ENCODE data around the gene TAPT1. TPM values are rescaled to one million over a fixed set of nuclear protein-coding genes. Genes with fewer than 3 reads are reported as not detected.

Gene TAPT1
- total RNA-seq, 1 donor from 2014 or later: 25.3 TPM

DNA sequence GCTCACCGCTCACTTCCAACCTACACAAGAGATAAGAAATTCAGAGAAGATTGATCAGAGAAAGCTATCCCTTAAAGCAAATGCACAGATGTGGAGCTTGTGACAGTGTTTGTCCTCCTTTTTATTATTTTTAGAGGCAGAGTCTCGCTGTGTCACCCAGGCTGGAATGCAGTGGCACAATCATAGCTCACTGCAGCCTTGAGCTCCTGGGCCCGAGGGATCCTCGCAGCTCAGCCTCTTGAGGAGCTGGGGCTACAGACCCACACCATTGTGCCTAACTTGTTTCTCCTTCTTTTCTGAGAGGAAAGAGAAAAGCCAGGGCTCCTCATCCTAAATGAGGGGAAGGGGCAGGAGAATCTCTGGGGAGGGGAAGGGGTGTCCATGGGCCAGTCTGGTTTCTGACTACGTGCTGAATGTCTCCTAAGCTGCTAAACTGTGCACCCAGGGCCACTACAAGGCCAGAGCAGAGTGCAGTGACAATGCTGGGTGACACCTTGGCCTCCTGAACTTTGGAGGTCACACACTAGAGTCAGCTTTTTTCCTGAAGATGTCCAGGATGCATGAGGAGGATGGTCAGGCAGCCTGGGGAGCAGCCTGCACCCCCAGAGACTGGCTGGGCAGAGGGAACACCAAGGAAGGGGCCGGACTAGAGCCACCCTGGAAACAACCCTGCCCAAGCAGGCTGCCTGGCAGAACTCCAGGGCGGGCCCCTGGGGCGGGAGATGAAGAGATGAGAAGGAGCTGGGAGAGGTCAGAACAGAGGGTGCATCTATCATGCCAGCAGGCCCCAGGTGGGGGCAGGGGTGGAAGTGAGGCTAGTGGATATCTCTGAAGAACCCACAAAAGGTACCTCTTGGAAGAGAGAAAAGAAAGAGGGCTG lies 87.0 kb downstream of the TAPT1 start:
- TF ChIP-seq, protein P1, sequence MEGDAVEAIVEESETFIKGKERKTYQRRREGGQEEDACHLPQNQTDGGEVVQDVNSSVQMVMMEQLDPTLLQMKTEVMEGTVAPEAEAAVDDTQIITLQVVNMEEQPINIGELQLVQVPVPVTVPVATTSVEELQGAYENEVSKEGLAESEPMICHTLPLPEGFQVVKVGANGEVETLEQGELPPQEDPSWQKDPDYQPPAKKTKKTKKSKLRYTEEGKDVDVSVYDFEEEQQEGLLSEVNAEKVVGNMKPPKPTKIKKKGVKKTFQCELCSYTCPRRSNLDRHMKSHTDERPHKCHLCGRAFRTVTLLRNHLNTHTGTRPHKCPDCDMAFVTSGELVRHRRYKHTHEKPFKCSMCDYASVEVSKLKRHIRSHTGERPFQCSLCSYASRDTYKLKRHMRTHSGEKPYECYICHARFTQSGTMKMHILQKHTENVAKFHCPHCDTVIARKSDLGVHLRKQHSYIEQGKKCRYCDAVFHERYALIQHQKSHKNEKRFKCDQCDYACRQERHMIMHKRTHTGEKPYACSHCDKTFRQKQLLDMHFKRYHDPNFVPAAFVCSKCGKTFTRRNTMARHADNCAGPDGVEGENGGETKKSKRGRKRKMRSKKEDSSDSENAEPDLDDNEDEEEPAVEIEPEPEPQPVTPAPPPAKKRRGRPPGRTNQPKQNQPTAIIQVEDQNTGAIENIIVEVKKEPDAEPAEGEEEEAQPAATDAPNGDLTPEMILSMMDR (IDR thresholded peaks at IDR 0.05; ENCODE audit: insufficient read depth, low read depth, low read length): no peak
- no peak for TF ChIP-seq EZH2 (IDR thresholded peaks at IDR 0.05; ENCODE audit: insufficient read depth, low read length)
- Mint-ChIP-seq H3K9me3 (ENCODE audit: unreplicated experiment) (peaks cover 18% of the 10 kb centered on the region), H3K27ac (ENCODE audit: unreplicated experiment) (no peak overlapping the region), H3K4me1 (ENCODE audit: low read depth, unreplicated experiment) (peaks cover 29% of the 10 kb centered on the region), H3K4me3 (ENCODE audit: unreplicated experiment) (no peak overlapping the region), H3K36me3 (ENCODE audit: low read depth, unreplicated experiment) (peaks cover 2% of the 10 kb centered on the region), H3K27me3 (ENCODE audit: low read depth, unreplicated experiment) (peaks cover 3% of the 10 kb centered on the region)
- DNase-seq (ENCODE audit: low read depth) (no peak), FAIRE-seq (no peak)
- H2AFZ ChIP-seq (ENCODE audit: low read depth, low read length): no peak overlapping the region
- no peak overlapping the region for H3K4me3 ChIP-seq (ENCODE audit: insufficient read depth, low read depth, low read length)
- no peaks in the 10 kb centered on the region for H3K36me3 ChIP-seq (ENCODE audit: insufficient read depth, low read length)
- H3K9ac ChIP-seq (ENCODE audit: low read length): no peak overlapping the region
- H3K9me3 ChIP-seq (ENCODE audit: insufficient read depth, low read depth, low read length): peaks cover 3% of the 10 kb centered on the region
- H3K27ac ChIP-seq (ENCODE audit: low read depth, low read length): no peak overlapping the region
- no peaks in the 10 kb centered on the region for H4K20me1 ChIP-seq (ENCODE audit: insufficient read depth, low read length)
- peaks cover 3% of the 10 kb centered on the region for H3K27me3 ChIP-seq (ENCODE audit: insufficient read depth, low read length)
- peaks cover 19% of the 10 kb centered on the region for H3K4me1 ChIP-seq (ENCODE audit: insufficient read depth, low read length)
- no peaks in the 10 kb centered on the region for H3K79me2 ChIP-seq (ENCODE audit: insufficient read depth, low read length)
- H3K4me2 ChIP-seq (ENCODE audit: low read length): no peak overlapping the region

DNA sequence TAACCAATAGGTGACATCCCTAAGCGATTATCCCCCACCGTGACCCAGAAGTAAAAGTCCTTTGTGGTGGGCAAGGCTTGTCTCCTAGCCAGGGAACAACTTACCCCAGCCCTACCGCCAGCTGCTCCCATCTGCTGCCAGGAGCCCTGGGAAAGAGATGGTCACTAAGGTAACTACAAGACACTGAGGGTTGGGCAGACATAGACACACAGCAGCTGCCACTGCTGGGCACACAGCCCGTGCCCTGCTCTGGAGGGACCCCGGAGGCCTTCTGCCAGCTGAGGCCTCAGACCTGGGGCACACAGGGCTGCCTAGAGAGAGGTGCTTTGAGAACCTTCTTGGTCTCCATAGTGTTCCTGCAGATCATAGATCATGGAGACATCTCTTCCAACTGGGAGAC lies 89.4 kb downstream of the TAPT1 start:
- no peaks in the 10 kb centered on the region for H3K36me3 ChIP-seq (ENCODE audit: insufficient read depth, low read length)
- no peak for TF ChIP-seq EZH2 (IDR thresholded peaks at IDR 0.05; ENCODE audit: insufficient read depth, low read length)
- TF ChIP-seq, protein P1 (IDR thresholded peaks at IDR 0.05; ENCODE audit: insufficient read depth, low read depth, low read length): no peak
- peaks cover 27% of the 10 kb centered on the region for H3K4me1 Mint-ChIP-seq (ENCODE audit: low read depth, unreplicated experiment)
- H3K4me2 ChIP-seq (ENCODE audit: low read length): no peak overlapping the region
- H3K27ac Mint-ChIP-seq (ENCODE audit: unreplicated experiment): no peak overlapping the region
- DNase-seq (ENCODE audit: low read depth) (no peak), FAIRE-seq (no peak)
- H3K79me2 ChIP-seq (ENCODE audit: insufficient read depth, low read length): no peaks in the 10 kb centered on the region
- H3K27ac ChIP-seq (ENCODE audit: low read depth, low read length): no peak overlapping the region
- peaks cover 13% of the 10 kb centered on the region for H3K9me3 Mint-ChIP-seq (ENCODE audit: unreplicated experiment)
- peaks cover 19% of the 10 kb centered on the region for H3K4me1 ChIP-seq (ENCODE audit: insufficient read depth, low read length)
- no peak overlapping the region for H3K4me3 ChIP-seq (ENCODE audit: insufficient read depth, low read depth, low read length)
- H3K27me3 Mint-ChIP-seq (ENCODE audit: low read depth, unreplicated experiment): peaks cover 3% of the 10 kb centered on the region
- H3K36me3 Mint-ChIP-seq (ENCODE audit: low read depth, unreplicated experiment): peaks cover 2% of the 10 kb centered on the region
- peaks cover 3% of the 10 kb centered on the region for H3K27me3 ChIP-seq (ENCODE audit: insufficient read depth, low read length)
- peaks cover 3% of the 10 kb centered on the region for H3K9me3 ChIP-seq (ENCODE audit: insufficient read depth, low read depth, low read length)
- H3K4me3 Mint-ChIP-seq (ENCODE audit: unreplicated experiment): no peak overlapping the region
- no peaks in the 10 kb centered on the region for H4K20me1 ChIP-seq (ENCODE audit: insufficient read depth, low read length)
- no peak overlapping the region for H2AFZ ChIP-seq (ENCODE audit: low read depth, low read length)
- H3K9ac ChIP-seq (ENCODE audit: low read length): no peak overlapping the region

DNA sequence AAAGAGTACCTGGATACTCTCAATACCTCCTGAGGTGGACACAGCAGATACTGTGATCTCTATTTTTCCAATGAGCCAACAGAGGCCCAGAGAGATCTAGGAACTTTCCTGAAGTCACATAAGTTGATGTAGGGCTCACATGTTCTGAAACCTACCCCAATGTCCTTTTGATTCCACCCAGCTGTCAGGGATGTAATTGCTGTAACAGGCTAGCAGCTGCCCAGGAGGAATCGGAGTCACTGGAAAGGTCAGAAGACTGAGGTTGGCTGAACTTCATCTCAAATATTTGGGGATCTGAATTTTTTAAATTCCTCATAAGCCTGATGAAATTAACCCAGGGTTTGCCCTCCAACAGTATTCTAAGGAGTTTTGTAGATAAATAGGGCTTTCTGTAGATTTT lies 90.0 kb downstream of the TAPT1 start:
- Mint-ChIP-seq H3K27ac (ENCODE audit: unreplicated experiment) (no peak overlapping the region), H3K36me3 (ENCODE audit: low read depth, unreplicated experiment) (peaks cover 2% of the 10 kb centered on the region), H3K9me3 (ENCODE audit: unreplicated experiment) (peaks cover 13% of the 10 kb centered on the region), H3K4me1 (ENCODE audit: low read depth, unreplicated experiment) (peaks cover 22% of the 10 kb centered on the region), H3K27me3 (ENCODE audit: low read depth, unreplicated experiment) (peaks cover 3% of the 10 kb centered on the region), H3K4me3 (ENCODE audit: unreplicated experiment) (no peak overlapping the region)
- H3K9me3 ChIP-seq (ENCODE audit: insufficient read depth, low read depth, low read length): peaks cover 3% of the 10 kb centered on the region
- DNase-seq (ENCODE audit: low read depth) (peak; percentile 10), FAIRE-seq (no peak)
- H3K27ac ChIP-seq (ENCODE audit: low read depth, low read length): no peak overlapping the region
- H3K9ac ChIP-seq (ENCODE audit: low read length): no peak overlapping the region
- TF ChIP-seq EZH2 (IDR thresholded peaks at IDR 0.05; ENCODE audit: insufficient read depth, low read length): no peak
- TF ChIP-seq, protein P1 (IDR thresholded peaks at IDR 0.05; ENCODE audit: insufficient read depth, low read depth, low read length): no peak
- no peaks in the 10 kb centered on the region for H4K20me1 ChIP-seq (ENCODE audit: insufficient read depth, low read length)
- no peaks in the 10 kb centered on the region for H3K36me3 ChIP-seq (ENCODE audit: insufficient read depth, low read length)
- H2AFZ ChIP-seq (ENCODE audit: low read depth, low read length): no peak overlapping the region
- H3K27me3 ChIP-seq (ENCODE audit: insufficient read depth, low read length): peaks cover 3% of the 10 kb centered on the region
- H3K4me2 ChIP-seq (ENCODE audit: low read length): no peak overlapping the region
- H3K79me2 ChIP-seq (ENCODE audit: insufficient read depth, low read length): no peaks in the 10 kb centered on the region
- no peak overlapping the region for H3K4me3 ChIP-seq (ENCODE audit: insufficient read depth, low read depth, low read length)
- peaks cover 14% of the 10 kb centered on the region for H3K4me1 ChIP-seq (ENCODE audit: insufficient read depth, low read length)
